Measurements from ENCODE around the gene ERRFI1. TPM values are rescaled to one million over a fixed set of nuclear protein-coding genes. Genes with fewer than 3 reads are reported as not detected.
"Not testable (repeated sequence)": the region's sequence is repeated elsewhere in the genome, so short reads cannot be mapped to it uniquely, and the experiment has no call there.

ERRFI1 gene
- total RNA-seq, 2 experiments from 2014 or later = not detected

DNA sequence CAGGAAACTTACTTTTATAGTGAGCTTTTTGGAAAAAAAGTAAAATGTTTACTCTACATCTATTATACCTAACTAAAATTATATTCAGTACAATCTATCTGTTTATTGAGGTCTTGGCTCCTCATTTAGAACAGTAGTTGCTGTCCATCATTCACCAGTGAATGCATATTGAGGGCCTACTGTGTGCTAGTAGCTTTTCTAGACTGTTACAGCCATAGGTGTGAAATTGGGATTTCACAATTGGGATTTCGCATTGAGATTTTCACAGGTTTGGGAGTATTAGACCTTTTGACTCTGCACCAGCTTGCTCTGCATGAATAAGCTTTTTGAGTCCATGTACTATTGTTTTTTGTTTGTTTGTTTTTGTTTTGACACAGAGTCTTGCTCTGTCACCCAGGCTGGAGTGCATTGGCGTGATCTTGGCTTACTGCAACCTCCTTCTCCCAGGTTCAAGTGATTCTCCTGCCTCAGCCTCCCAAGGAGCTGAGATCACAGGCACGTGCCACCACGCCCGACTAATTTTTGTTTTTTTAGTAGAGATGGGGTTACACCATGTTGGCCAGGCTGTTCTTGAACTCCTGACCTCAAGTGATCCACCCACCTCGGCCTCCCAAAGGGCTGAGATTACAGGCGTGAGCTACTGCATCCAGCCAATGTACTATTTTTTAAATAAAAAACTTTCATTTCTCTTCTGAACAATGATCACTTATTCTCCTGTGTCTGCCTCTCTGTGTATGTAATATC lies 47.2 kb upstream of the ERRFI1 start:
- no peak overlapping the region for H3K4me3 ChIP-seq (ENCODE audit: low read depth, low read length, poor library complexity, severe bottlenecking)
- CTCF ChIA-PET (ENCODE audit: unreplicated experiment) = no interaction called here
- no TSS peak for BruUV-seq (replicated peaks)

DNA sequence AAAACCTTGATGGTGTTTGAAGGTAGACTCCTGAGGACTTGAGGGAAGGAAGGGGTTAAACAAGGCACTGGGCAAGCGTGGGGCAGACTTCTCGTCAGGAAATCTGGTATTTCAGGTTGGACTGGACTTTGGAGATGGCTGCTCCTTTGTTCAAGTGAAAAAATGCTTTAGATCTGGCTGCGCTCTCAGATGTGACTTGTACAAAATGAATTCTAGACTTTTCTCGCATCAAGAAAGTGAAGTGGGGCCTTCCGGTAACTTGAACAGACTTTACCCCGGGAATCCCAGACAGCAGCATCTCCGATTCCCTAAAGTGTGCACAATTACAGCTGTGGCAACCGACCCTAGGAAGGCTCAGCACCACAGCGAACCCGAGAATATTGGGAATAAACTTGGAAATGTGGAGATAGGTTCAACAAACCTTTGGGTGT lies 44.3 kb upstream of the ERRFI1 start:
- BruUV-seq (replicated peaks) = no TSS peak
- H2AFZ ChIP-seq (ENCODE audit: low read length) = no peak overlapping the region
- H3K9me2 ChIP-seq (ENCODE audit: insufficient read depth, low read length) = no peaks in the 10 kb centered on the region
- H3K27ac ChIP-seq (ENCODE audit: low read depth, low read length, poor library complexity, severe bottlenecking) = no peak overlapping the region
- no peak for DNase-seq (ENCODE audit: low spot score)
- no peaks in the 10 kb centered on the region for H3K4me1 ChIP-seq (ENCODE audit: insufficient read depth, low read length, poor library complexity, severe bottlenecking)
- ChIA-PET POLR2A (no interaction called here), CTCF (ENCODE audit: unreplicated experiment) (no interaction called here)
- H3K79me2 ChIP-seq (ENCODE audit: insufficient read depth, low read depth, low read length) = no peaks in the 10 kb centered on the region
- no peaks in the 10 kb centered on the region for H3K36me3 ChIP-seq (ENCODE audit: insufficient read depth, low read length)
- no peak overlapping the region for H3K4me2 ChIP-seq (ENCODE audit: low read length)
- no peaks in the 10 kb centered on the region for H3K9me3 ChIP-seq (ENCODE audit: low read length)
- TF ChIP-seq, protein P1, sequence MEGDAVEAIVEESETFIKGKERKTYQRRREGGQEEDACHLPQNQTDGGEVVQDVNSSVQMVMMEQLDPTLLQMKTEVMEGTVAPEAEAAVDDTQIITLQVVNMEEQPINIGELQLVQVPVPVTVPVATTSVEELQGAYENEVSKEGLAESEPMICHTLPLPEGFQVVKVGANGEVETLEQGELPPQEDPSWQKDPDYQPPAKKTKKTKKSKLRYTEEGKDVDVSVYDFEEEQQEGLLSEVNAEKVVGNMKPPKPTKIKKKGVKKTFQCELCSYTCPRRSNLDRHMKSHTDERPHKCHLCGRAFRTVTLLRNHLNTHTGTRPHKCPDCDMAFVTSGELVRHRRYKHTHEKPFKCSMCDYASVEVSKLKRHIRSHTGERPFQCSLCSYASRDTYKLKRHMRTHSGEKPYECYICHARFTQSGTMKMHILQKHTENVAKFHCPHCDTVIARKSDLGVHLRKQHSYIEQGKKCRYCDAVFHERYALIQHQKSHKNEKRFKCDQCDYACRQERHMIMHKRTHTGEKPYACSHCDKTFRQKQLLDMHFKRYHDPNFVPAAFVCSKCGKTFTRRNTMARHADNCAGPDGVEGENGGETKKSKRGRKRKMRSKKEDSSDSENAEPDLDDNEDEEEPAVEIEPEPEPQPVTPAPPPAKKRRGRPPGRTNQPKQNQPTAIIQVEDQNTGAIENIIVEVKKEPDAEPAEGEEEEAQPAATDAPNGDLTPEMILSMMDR (conservative IDR thresholded peaks at IDR 0.05; ENCODE audit: low read length) = no peak
- TF ChIP-seq EZH2phosphoT487 (IDR thresholded peaks at IDR 0.05; ENCODE audit: borderline replicate concordance, low read depth, low read length) = no peak
- intact Hi-C loops (cut with micrococcal nuclease; ENCODE audit: unreplicated experiment) = no loop called here
- no peak overlapping the region for H3K4me3 ChIP-seq (ENCODE audit: low read depth, low read length, poor library complexity, severe bottlenecking)
- no peaks in the 10 kb centered on the region for H4K20me1 ChIP-seq (ENCODE audit: insufficient read depth, low read length)

More for the DNA sequence above, 47.2 kb upstream of the ERRFI1 start:
- POLR2A ChIA-PET = interaction anchor here (0.8 kb wide), 1 partner anchor 19 kb away, joined by 3 read pairs; no protein-coding TSS in a partner anchor
- Histone ChIP-seq H4K20me1 (ENCODE audit: insufficient read depth, low read length) (no peaks in the 10 kb centered on the region), H3K9me2 (ENCODE audit: insufficient read depth, low read length) (no peaks in the 10 kb centered on the region), H3K4me1 (ENCODE audit: insufficient read depth, low read length, poor library complexity, severe bottlenecking) (no peaks in the 10 kb centered on the region), H3K4me2 (ENCODE audit: low read length) (no peak overlapping the region), H3K79me2 (ENCODE audit: insufficient read depth, low read depth, low read length) (no peaks in the 10 kb centered on the region), H2AFZ (ENCODE audit: low read length) (no peak overlapping the region), H3K27ac (ENCODE audit: low read depth, low read length, poor library complexity, severe bottlenecking) (no peak overlapping the region), H3K36me3 (ENCODE audit: insufficient read depth, low read length) (no peaks in the 10 kb centered on the region), H3K9me3 (ENCODE audit: low read length) (no peaks in the 10 kb centered on the region)
- intact Hi-C loops (cut with micrococcal nuclease; ENCODE audit: unreplicated experiment) = no loop called here
- no peak for DNase-seq (ENCODE audit: low spot score)
- TF ChIP-seq EZH2phosphoT487 (IDR thresholded peaks at IDR 0.05; ENCODE audit: borderline replicate concordance, low read depth, low read length) = no peak
- TF ChIP-seq, protein P1 (conservative IDR thresholded peaks at IDR 0.05; ENCODE audit: low read length) = no peak

DNA sequence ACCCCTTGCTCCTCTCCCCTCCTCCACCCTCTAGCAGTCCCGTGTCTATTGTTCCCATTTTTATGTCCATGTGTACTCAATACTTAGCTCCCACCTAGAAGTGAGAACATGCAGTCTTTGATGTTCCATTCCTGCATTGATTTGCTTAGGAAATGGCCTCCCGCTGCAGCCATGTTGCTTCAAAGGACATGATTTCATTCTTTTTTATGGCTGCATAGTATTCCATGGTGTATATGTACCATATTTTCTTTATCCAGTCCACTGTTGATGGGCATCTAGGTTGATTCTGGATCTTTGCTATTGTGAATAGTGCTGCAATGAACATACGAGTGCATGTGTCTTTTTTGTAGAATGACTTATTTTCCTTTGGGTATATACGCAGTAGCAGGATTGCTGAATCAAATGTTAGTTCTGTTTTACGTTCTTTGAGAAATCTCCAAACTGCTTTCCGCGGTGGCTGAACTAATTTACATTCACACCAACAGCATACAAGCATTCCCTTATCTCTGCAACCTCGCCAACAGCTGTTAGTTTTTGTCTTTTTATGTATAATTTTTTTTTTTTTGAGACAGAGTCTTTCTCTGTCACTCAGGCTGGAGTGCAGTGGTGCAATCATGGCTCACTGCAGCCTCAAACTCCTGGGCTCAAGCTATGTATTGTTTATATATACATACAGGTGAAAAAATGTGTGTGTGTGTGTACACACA lies 43.7 kb upstream of the ERRFI1 start:
- H3K36me3 ChIP-seq (ENCODE audit: insufficient read depth, low read length); H3K4me2 ChIP-seq (ENCODE audit: low read length); H3K4me1 ChIP-seq (ENCODE audit: insufficient read depth, low read length, poor library complexity, severe bottlenecking); H4K20me1 ChIP-seq (ENCODE audit: insufficient read depth, low read length); BruUV-seq (replicated peaks); intact Hi-C loops (cut with micrococcal nuclease; ENCODE audit: unreplicated experiment); H3K79me2 ChIP-seq (ENCODE audit: insufficient read depth, low read depth, low read length); H3K9me3 ChIP-seq (ENCODE audit: low read length); DNase-seq (ENCODE audit: low spot score); H3K9me2 ChIP-seq (ENCODE audit: insufficient read depth, low read length); H3K27ac ChIP-seq (ENCODE audit: low read depth, low read length, poor library complexity, severe bottlenecking); POLR2A ChIA-PET; H3K4me3 ChIP-seq (ENCODE audit: low read depth, low read length, poor library complexity, severe bottlenecking); CTCF ChIA-PET (ENCODE audit: unreplicated experiment); H2AFZ ChIP-seq (ENCODE audit: low read length): not testable (repeated sequence)
